NCI-H2171 treated with DMSO at 0.1 percent for 48 hours (cell line): Measurements from ENCODE around the gene HS3ST4.
"Not testable (repeated sequence)": the region's sequence is repeated elsewhere in the genome, so short reads cannot be mapped to it uniquely, and the experiment has no call there.

Experiments
- DNase-seq: peaks from one replicate; lab custom pipeline; 2025; lab: John Stamatoyannopoulos, UW

Gene HS3ST4

GRCh38 chr16:25730396-25730795 is 38.6 kb downstream of the HS3ST4 start:
- DNase-seq: no peak

- no peak for DNase-seq
Observed at GRCh38 chr16:25734430-25735385, 42.9 kb downstream of the HS3ST4 start.

- DNase-seq: no peak
Observed at GRCh38 chr16:25735645-25736044, 43.9 kb downstream of the HS3ST4 start.

- DNase-seq: no peak
Observed at GRCh38 chr16:25747160-25747758, 55.5 kb downstream of the HS3ST4 start.

GRCh38 chr16:25748092-25748654 is 56.4 kb downstream of the HS3ST4 start:
- no peak for DNase-seq

GRCh38 chr16:25750488-25751216 is 58.9 kb downstream of the HS3ST4 start:
- no peak for DNase-seq

GRCh38 chr16:25751230-25751835 is 59.6 kb downstream of the HS3ST4 start:
- DNase-seq: no peak

- no peak for DNase-seq
Observed at GRCh38 chr16:25764466-25764865, 72.7 kb downstream of the HS3ST4 start.

GRCh38 chr16:25771216-25771615 is 79.5 kb downstream of the HS3ST4 start:
- no peak for DNase-seq

GRCh38 chr16:25771812-25772568 is 80.2 kb downstream of the HS3ST4 start:
- DNase-seq: no peak

GRCh38 chr16:25776214-25776613 is 84.5 kb downstream of the HS3ST4 start:
- not testable (repeated sequence) for DNase-seq

GRCh38 chr16:25783226-25783625 is 91.5 kb downstream of the HS3ST4 start:
- no peak for DNase-seq

- no peak for DNase-seq
Observed at GRCh38 chr16:25785361-25785760, 93.6 kb downstream of the HS3ST4 start.

GRCh38 chr16:25786748-25787147 is 95.0 kb downstream of the HS3ST4 start:
- no peak for DNase-seq

- DNase-seq: no peak
Observed at GRCh38 chr16:25788637-25789036, 96.9 kb downstream of the HS3ST4 start.

- DNase-seq: no peak
Observed at GRCh38 chr16:25796239-25796638, 104.5 kb downstream of the HS3ST4 start.

- DNase-seq: no peak
Observed at GRCh38 chr16:25798065-25798464, 106.3 kb downstream of the HS3ST4 start.

GRCh38 chr16:25799816-25800215 is 108.1 kb downstream of the HS3ST4 start:
- DNase-seq: no peak

- no peak for DNase-seq
Observed at GRCh38 chr16:25812215-25812614, 120.5 kb downstream of the HS3ST4 start.

- no peak for DNase-seq
Observed at GRCh38 chr16:25817295-25817694, 125.5 kb downstream of the HS3ST4 start.

- DNase-seq: no peak
Observed at GRCh38 chr16:25817876-25818275, 126.1 kb downstream of the HS3ST4 start.
